Measurements from ENCODE around the gene CCM2L. TPM values are rescaled to one million over a fixed set of nuclear protein-coding genes. Genes with fewer than 3 reads are reported as not detected.

The CCM2L gene
- total RNA-seq, 1 donor from 2014 or later, result not detected

GRCh38 chr20:32052090-32052777 is 42.0 kb downstream of the CCM2L start, which contains the start of gene HCK:
Gene HCK, plus strand, starts transcription at chr20:32052242.
- Mint-ChIP-seq H3K36me3 (ENCODE audit: unreplicated experiment) (peaks cover 5% of the 10 kb centered on the region), H3K27ac (ENCODE audit: unreplicated experiment) (no peak within 1 kb of the TSS), H3K4me3 (ENCODE audit: unreplicated experiment) (peak within 1 kb of the TSS; percentile 45), H3K9me3 (ENCODE audit: unreplicated experiment) (no peaks in the 10 kb centered on the region), H3K27me3 (ENCODE audit: unreplicated experiment) (peaks cover 77% of the 10 kb centered on the region), H3K4me1 (ENCODE audit: unreplicated experiment) (peaks cover 10% of the 10 kb centered on the region)
- TF ChIP-seq, protein P1, sequence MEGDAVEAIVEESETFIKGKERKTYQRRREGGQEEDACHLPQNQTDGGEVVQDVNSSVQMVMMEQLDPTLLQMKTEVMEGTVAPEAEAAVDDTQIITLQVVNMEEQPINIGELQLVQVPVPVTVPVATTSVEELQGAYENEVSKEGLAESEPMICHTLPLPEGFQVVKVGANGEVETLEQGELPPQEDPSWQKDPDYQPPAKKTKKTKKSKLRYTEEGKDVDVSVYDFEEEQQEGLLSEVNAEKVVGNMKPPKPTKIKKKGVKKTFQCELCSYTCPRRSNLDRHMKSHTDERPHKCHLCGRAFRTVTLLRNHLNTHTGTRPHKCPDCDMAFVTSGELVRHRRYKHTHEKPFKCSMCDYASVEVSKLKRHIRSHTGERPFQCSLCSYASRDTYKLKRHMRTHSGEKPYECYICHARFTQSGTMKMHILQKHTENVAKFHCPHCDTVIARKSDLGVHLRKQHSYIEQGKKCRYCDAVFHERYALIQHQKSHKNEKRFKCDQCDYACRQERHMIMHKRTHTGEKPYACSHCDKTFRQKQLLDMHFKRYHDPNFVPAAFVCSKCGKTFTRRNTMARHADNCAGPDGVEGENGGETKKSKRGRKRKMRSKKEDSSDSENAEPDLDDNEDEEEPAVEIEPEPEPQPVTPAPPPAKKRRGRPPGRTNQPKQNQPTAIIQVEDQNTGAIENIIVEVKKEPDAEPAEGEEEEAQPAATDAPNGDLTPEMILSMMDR (IDR thresholded peaks at IDR 0.05), result no peak
- DNase-seq (ENCODE audit: extremely low spot score, unreplicated experiment), result no peak

DNA sequence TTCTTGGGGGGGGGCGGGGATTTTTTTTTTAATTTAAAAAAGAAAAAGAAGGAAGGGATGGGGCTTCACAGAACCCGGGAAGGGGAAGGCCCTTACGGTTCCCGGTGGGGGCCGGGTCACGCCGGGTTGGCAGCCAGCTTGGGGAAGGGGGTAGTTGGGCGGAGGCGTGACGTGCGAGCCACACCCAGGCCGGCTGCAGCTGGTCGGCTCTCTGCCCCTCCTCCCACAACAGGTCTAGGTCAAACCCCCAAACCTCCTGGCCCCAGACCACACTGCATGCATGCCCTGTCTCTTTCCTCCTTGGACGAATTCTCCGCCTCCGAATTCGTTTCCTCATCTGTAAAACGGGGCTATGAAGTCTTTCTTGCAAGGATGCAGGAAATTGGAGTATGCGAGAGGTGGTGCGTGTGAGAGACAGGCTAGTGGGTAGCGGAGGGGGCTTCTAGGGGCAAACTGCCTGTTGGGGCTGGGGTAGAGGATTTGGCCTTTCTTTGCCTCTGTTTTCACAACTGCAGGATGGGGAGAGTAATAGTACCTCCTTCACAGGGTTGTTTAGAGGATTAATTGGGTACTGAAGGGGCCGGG is 42.6 kb downstream of the CCM2L start:
- no peak overlapping the region for H3K4me3 Mint-ChIP-seq (ENCODE audit: unreplicated experiment)
- peaks cover 80% of the 10 kb centered on the region for H3K27me3 Mint-ChIP-seq (ENCODE audit: unreplicated experiment)
- no peaks in the 10 kb centered on the region for H3K9me3 Mint-ChIP-seq (ENCODE audit: unreplicated experiment)

DNA sequence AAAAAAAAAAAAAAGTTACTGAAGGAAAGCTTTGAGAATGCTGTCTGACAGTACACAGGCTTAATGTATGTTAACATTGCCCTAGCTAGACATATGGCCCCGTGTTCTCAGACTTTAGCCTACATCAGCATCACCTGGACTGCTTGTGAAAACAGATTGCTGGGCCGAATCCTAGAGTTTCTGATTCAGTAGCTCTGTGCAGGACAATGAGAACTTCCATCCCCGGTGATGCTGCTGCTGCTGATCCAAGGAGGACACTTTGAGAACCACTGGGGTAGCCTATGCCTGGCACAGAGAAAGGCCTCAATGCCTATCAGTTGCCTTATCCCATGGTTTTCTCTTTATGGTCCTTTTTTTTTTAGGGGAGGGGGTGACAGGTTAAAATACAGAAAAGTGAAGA is 43.4 kb downstream of the CCM2L start:
- no peaks in the 10 kb centered on the region for H3K9me3 Mint-ChIP-seq (ENCODE audit: unreplicated experiment)
- no peak overlapping the region for H3K27ac Mint-ChIP-seq (ENCODE audit: unreplicated experiment)
- peaks cover 81% of the 10 kb centered on the region for H3K27me3 Mint-ChIP-seq (ENCODE audit: unreplicated experiment)
- H3K4me3 Mint-ChIP-seq (ENCODE audit: unreplicated experiment), result no peak overlapping the region
- peaks cover 5% of the 10 kb centered on the region for H3K36me3 Mint-ChIP-seq (ENCODE audit: unreplicated experiment)
- TF ChIP-seq, protein P1 (IDR thresholded peaks at IDR 0.05), result no peak
- peaks cover 10% of the 10 kb centered on the region for H3K4me1 Mint-ChIP-seq (ENCODE audit: unreplicated experiment)
- no peak for DNase-seq (ENCODE audit: extremely low spot score, unreplicated experiment)

More for the DNA sequence above, 42.6 kb downstream of the CCM2L start:
- TF ChIP-seq, protein P1 (IDR thresholded peaks at IDR 0.05), result no peak
- no peak for DNase-seq (ENCODE audit: extremely low spot score, unreplicated experiment)
- H3K27ac Mint-ChIP-seq (ENCODE audit: unreplicated experiment), result no peak overlapping the region
- H3K4me1 Mint-ChIP-seq (ENCODE audit: unreplicated experiment), result peaks cover 10% of the 10 kb centered on the region
- H3K36me3 Mint-ChIP-seq (ENCODE audit: unreplicated experiment), result peaks cover 5% of the 10 kb centered on the region

DNA sequence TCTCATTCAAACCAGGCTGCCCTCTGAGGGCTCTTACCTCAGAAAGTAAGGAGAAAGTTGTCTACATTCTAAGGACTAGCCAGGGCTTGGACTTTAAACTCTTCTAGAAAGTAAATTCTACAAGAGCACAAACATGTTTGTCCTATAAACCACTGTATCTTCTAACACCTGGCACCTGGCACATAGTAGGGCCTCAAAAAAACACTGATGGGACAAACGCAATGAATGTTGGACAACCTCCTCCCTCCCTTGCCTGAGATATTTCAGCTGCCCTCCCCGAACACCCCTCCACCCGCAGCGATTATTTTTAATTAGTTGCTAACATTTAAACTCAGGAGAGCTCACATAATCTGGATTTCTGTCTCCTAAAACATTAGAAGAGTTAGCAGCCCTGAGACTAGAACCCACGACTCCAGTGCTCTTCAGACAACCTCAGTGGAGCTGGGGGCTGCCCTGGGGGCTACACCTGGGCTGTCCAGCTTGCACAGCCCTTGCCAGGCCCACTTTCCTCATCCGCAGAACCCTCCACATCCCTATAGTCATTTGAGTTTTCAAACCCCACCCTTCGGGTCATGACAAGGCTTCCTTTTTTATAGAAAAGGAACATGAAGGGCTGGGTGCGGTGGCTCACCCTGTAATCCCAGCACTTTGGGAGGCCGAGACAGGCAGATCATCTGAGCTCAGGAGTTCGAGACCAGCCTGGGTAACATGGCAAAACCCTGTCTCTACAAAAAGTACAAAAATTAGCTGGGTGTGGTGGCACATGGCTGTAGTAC is 46.7 kb downstream of the CCM2L start:
- peaks cover 77% of the 10 kb centered on the region for H3K27me3 Mint-ChIP-seq (ENCODE audit: unreplicated experiment)
- H3K4me3 Mint-ChIP-seq (ENCODE audit: unreplicated experiment), result no peak overlapping the region
- peaks cover 3% of the 10 kb centered on the region for H3K4me1 Mint-ChIP-seq (ENCODE audit: unreplicated experiment)
- H3K27ac Mint-ChIP-seq (ENCODE audit: unreplicated experiment), result no peak overlapping the region
- H3K9me3 Mint-ChIP-seq (ENCODE audit: unreplicated experiment), result no peaks in the 10 kb centered on the region
- peaks cover 2% of the 10 kb centered on the region for H3K36me3 Mint-ChIP-seq (ENCODE audit: unreplicated experiment)
- DNase-seq (ENCODE audit: extremely low spot score, unreplicated experiment), result no peak
- TF ChIP-seq, protein P1 (IDR thresholded peaks at IDR 0.05), result no peak
